ENCODE results near the gene PDCD7.
"Not testable (repeated sequence)": the region's sequence is repeated elsewhere in the genome, so short reads cannot be mapped to it uniquely, and the experiment has no call there.

Gene PDCD7, protein sequence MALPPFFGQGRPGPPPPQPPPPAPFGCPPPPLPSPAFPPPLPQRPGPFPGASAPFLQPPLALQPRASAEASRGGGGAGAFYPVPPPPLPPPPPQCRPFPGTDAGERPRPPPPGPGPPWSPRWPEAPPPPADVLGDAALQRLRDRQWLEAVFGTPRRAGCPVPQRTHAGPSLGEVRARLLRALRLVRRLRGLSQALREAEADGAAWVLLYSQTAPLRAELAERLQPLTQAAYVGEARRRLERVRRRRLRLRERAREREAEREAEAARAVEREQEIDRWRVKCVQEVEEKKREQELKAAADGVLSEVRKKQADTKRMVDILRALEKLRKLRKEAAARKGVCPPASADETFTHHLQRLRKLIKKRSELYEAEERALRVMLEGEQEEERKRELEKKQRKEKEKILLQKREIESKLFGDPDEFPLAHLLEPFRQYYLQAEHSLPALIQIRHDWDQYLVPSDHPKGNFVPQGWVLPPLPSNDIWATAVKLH

DNA sequence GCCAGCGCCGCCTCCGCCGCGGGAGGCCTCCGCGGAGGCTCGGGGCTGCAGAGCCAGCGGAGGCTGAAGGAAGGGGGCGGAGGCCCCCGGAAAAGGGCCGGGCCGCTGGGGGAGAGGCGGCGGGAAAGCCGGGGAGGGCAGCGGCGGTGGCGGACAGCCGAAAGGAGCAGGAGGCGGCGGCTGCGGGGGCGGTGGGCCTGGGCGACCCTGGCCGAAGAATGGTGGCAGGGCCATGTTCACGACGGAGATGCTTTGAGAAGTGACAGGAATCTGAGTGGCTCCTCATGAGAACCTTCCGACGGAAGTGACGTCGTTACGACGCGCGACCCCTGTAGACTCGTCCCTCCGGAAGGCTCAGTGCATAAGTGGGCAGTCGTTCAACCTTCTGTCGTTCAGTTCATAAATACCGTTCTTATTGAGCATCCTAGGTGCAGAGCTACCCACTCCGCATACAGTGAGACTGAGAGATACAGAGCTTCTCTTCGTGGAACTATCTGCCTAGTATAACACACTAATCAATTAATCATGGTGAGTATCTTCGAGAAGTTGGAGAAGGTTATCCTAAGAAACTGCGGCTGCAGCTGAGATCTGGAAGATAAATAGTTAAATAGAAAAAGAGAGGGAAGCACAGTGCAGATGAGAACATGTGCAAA, at the start of gene PDCD7:
PDCD7 (minus strand) TSS at position 261 of the 653 bp plus-strand sequence; CDS start at position 234, 27 bp downstream.
- no peaks in the 10 kb centered on the region for H3K27me3 ChIP-seq (ENCODE audit: low read depth, low read length)

DNA sequence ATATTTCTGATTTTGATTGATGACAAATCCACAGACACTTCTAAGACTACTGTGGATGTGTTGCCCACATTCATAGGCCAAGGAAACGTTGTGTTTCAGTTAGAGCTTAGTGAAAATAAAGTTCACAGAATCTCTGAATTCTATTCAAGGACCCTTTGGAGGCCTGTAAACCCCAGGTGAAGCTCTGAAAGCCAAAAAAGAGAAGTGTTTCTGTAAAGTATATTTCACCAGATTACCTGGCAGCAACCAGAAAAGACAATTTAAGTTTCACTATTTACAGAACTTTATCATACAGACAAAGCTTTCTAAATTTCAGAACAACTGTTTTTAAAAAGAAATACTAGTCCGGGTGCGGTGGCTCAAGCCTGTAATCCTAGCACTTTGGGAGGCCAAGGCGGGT, 48.9 kb upstream of the PDCD7 start:
- Histone ChIP-seq H3K9me3 (ENCODE audit: control insufficient read depth in 1 of 2, low read length in 2 of 2) (no peaks in the 10 kb centered on the region), H3K4me1 (ENCODE audit: control insufficient read depth in 1 of 2, insufficient read depth in 2 of 2, low read length in 2 of 2) (peaks cover 4 to 16% of the 10 kb centered on the region in 2 donors), H3K27ac (ENCODE audit: low read length) (no peak overlapping the region), H3K36me3 (ENCODE audit: control insufficient read depth in 1 of 2, insufficient read depth in 2 of 2, low read length in 2 of 2) (peaks cover 7 to 11% of the 10 kb centered on the region in 2 donors), H3K4me3 (ENCODE audit: low read depth in 1 of 2, low read length in 2 of 2) (peak overlapping the region in 1 of 2 donors; percentile 4), H3K27me3 (ENCODE audit: low read depth, low read length) (no peaks in the 10 kb centered on the region)

More for the DNA sequence above, at the start of gene PDCD7:
- Histone ChIP-seq H3K4me3 (ENCODE audit: low read depth in 1 of 2, low read length in 2 of 2) (peak within 1 kb of the TSS; percentile 87 to 98), H3K36me3 (ENCODE audit: control insufficient read depth in 1 of 2, insufficient read depth in 2 of 2, low read length in 2 of 2) (peaks cover 8 to 15% of the 10 kb centered on the region in 2 donors), H3K27ac (ENCODE audit: low read length) (peak within 1 kb of the TSS; percentile 91), H3K4me1 (ENCODE audit: control insufficient read depth in 1 of 2, insufficient read depth in 2 of 2, low read length in 2 of 2) (peaks cover 5 to 27% of the 10 kb centered on the region in 2 donors), H3K9me3 (ENCODE audit: control insufficient read depth in 1 of 2, low read length in 2 of 2) (no peaks in the 10 kb centered on the region)

DNA sequence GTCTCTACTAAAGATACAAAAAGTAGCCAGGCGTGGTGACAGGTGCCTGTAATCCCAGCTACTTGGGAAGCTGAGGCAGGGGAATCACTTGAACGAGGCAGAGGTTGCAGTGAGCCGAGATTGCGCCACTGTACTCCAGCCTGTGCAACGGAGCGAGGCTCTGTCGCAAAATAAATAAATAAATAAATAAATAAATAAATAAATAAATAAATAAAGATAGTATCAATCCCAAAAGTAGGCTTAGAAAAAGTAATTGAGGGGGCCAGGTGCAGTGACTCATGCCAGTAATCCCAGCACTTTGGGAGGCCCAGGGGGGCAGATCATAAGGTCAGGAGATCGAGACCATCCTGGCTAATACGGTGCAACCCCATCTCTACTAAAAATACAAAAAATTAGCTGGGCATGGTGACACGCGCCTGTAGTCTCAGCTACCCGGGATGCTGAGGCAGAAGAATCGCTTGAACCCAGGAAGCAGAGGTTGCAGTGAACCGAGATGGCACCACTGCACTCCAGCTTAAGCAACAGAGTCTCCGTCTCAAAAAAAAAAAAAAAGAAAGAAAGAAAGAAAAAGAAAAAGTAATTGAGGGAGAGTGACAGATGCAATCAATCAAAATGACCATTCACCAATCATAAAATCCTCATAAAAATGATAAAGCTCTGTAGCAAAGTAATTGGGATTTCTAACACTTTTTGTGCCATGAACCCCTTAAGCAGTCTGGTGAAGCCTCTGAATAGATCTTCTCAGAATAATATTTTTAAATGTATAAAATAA, 48.2 kb upstream of the PDCD7 start:
- H3K4me3 ChIP-seq (ENCODE audit: low read depth in 1 of 2, low read length in 2 of 2); H3K27me3 ChIP-seq (ENCODE audit: low read depth, low read length); H3K9me3 ChIP-seq (ENCODE audit: control insufficient read depth in 1 of 2, low read length in 2 of 2); H3K27ac ChIP-seq (ENCODE audit: low read length): not testable (repeated sequence)
- Histone ChIP-seq H3K36me3 (ENCODE audit: control insufficient read depth in 1 of 2, insufficient read depth in 2 of 2, low read length in 2 of 2) (peaks cover 13% of the 10 kb centered on the region in 2 donors), H3K4me1 (ENCODE audit: control insufficient read depth in 1 of 2, insufficient read depth in 2 of 2, low read length in 2 of 2) (peaks cover 4 to 16% of the 10 kb centered on the region in 2 donors)

DNA sequence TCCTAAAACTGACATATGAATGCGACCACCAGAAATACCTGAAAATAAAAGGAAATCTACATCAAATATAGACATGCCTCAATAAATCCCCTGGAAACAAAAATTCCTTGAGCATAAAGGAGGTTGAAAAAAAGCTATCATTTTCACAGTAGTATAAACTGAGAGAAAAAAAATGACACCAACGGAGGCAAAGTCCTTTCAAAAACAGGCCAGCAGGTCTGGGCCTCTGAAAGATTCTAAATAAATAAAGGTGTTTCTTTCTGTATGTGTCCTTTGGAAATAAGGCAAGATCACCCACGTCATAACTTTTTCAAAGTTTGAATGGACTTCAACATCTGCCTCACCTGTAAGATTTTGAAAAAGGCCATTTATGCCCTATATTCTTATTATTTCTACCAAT, 46.6 kb upstream of the PDCD7 start:
- Histone ChIP-seq H3K4me1 (ENCODE audit: control insufficient read depth in 1 of 2, insufficient read depth in 2 of 2, low read length in 2 of 2) (peaks cover 4 to 16% of the 10 kb centered on the region in 2 donors), H3K9me3 (ENCODE audit: control insufficient read depth in 1 of 2, low read length in 2 of 2) (no peaks in the 10 kb centered on the region), H3K27ac (ENCODE audit: low read length) (no peak overlapping the region), H3K36me3 (ENCODE audit: control insufficient read depth in 1 of 2, insufficient read depth in 2 of 2, low read length in 2 of 2) (peaks cover 18 to 21% of the 10 kb centered on the region in 2 donors), H3K4me3 (ENCODE audit: low read depth in 1 of 2, low read length in 2 of 2) (no peak overlapping the region), H3K27me3 (ENCODE audit: low read depth, low read length) (no peaks in the 10 kb centered on the region)

DNA sequence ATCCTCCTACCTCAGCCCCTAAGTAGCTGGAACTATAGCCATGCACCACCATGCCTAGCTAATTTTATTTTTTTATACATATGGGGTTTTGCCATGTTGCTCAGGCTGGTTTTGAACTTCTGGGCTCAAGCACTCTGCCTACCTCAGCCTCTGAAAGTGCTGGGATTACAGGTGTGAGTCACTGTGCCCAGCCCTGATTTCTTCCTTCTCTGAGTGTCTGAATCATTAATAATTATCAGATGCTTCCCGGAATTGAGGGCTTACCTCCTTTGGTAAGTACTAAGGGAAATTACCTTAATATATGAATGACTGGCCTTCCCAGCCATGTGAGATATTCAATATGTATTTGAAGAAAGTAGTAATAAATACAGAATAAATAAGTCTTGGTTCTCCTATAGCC, 44.3 kb upstream of the PDCD7 start:
- no peaks in the 10 kb centered on the region for H3K27me3 ChIP-seq (ENCODE audit: low read depth, low read length)
- peaks cover 4 to 7% of the 10 kb centered on the region in 2 donors for H3K4me1 ChIP-seq (ENCODE audit: control insufficient read depth in 1 of 2, insufficient read depth in 2 of 2, low read length in 2 of 2)
- no peak overlapping the region for H3K27ac ChIP-seq (ENCODE audit: low read length)
- H3K36me3 ChIP-seq (ENCODE audit: control insufficient read depth in 1 of 2, insufficient read depth in 2 of 2, low read length in 2 of 2): peaks cover 26 to 27% of the 10 kb centered on the region in 2 donors
- no peak overlapping the region for H3K4me3 ChIP-seq (ENCODE audit: low read depth in 1 of 2, low read length in 2 of 2)
- H3K9me3 ChIP-seq (ENCODE audit: control insufficient read depth in 1 of 2, low read length in 2 of 2): no peaks in the 10 kb centered on the region

DNA sequence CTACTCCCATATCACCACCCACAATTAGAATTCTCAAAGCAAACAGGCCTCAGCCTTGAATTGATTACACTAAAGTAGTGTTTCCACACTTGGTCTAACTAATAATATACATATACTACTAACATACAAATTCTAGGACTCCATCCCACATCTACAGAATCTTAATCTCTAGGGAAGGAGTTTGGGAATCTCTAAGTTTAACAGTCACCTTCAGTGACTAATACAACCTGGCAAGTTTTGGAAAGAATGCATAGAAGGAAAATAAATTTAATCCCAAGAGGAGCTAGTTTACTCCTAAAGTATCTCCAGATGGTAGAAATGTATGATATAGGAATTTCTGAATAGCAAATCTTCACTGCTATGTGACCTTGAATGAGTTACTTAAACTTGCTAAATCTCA, 42.4 kb upstream of the PDCD7 start:
- Histone ChIP-seq H3K4me1 (ENCODE audit: control insufficient read depth in 1 of 2, insufficient read depth in 2 of 2, low read length in 2 of 2) (no peaks in the 10 kb centered on the region), H3K9me3 (ENCODE audit: control insufficient read depth in 1 of 2, low read length in 2 of 2) (no peaks in the 10 kb centered on the region), H3K27ac (ENCODE audit: low read length) (no peak overlapping the region), H3K36me3 (ENCODE audit: control insufficient read depth in 1 of 2, insufficient read depth in 2 of 2, low read length in 2 of 2) (peaks cover 27 to 42% of the 10 kb centered on the region in 2 donors), H3K4me3 (ENCODE audit: low read depth in 1 of 2, low read length in 2 of 2) (no peak overlapping the region), H3K27me3 (ENCODE audit: low read depth, low read length) (no peaks in the 10 kb centered on the region)

DNA sequence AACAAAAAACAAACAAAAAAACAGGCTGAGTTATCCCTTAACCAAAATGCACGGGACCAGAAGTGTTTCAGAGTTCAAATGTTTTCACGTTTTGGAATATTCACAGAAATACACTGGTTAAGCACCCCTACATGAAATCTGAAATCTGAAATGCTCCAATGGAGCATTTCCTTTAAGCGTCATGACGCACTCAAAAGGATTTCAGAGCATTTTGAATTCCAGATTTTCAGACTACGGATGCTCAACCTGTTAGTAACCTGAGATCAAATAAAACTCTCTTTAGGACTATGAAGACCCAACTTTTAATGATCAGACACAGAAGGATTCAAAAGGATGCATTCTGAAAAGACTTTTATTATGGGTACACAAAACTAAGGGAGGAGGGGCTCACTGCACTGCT, 41.9 kb upstream of the PDCD7 start:
- peaks cover 27 to 42% of the 10 kb centered on the region in 2 donors for H3K36me3 ChIP-seq (ENCODE audit: control insufficient read depth in 1 of 2, insufficient read depth in 2 of 2, low read length in 2 of 2)
- no peak overlapping the region for H3K27ac ChIP-seq (ENCODE audit: low read length)

DNA sequence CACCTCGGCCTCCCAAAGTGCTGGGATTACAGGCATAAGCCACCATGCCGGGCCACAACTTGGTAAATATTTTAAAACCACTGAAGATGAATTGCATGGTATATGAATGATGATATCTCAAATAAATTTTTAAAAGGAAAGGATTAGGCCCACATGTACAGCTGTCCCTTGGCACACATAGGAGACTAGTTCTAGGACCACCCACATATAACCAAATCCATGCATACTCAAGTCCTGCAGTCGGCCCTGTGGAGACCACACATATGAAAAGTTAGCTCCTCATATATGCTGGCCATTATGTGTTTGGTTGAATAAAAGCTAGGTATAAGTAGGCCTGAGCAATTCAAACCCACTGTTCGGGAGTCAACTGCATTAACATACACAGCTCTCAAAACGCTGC, 40.9 kb upstream of the PDCD7 start:
- Histone ChIP-seq H3K27me3 (ENCODE audit: low read depth, low read length) (no peaks in the 10 kb centered on the region), H3K36me3 (ENCODE audit: control insufficient read depth in 1 of 2, insufficient read depth in 2 of 2, low read length in 2 of 2) (peaks cover 22 to 42% of the 10 kb centered on the region in 2 donors), H3K9me3 (ENCODE audit: control insufficient read depth in 1 of 2, low read length in 2 of 2) (no peaks in the 10 kb centered on the region), H3K4me3 (ENCODE audit: low read depth in 1 of 2, low read length in 2 of 2) (no peak overlapping the region), H3K4me1 (ENCODE audit: control insufficient read depth in 1 of 2, insufficient read depth in 2 of 2, low read length in 2 of 2) (no peaks in the 10 kb centered on the region), H3K27ac (ENCODE audit: low read length) (no peak overlapping the region)

More for the DNA sequence above, 41.9 kb upstream of the PDCD7 start:
- no peaks in the 10 kb centered on the region for H3K4me1 ChIP-seq (ENCODE audit: control insufficient read depth in 1 of 2, insufficient read depth in 2 of 2, low read length in 2 of 2)
- H3K9me3 ChIP-seq (ENCODE audit: control insufficient read depth in 1 of 2, low read length in 2 of 2): no peaks in the 10 kb centered on the region
- no peak overlapping the region for H3K4me3 ChIP-seq (ENCODE audit: low read depth in 1 of 2, low read length in 2 of 2)
- H3K27me3 ChIP-seq (ENCODE audit: low read depth, low read length): no peaks in the 10 kb centered on the region

DNA sequence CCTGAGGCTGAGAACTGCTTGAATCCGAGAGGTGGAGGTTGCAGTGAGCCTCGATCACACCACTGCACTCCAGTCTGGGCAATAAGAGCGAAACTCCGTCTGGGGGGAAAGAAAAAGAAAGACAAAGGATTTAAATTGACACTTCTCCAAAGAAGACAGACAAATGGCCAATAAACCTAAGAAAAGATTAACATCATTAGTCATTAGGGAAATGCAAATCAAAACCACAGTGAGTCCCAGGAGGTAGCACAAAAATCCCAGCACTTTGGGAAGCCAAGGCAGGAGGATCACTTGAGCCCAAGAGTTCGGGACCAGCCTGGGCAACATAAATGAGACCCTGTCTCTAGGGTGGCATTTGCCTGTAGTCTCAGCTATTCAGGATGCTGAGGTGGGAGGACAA, 38.9 kb upstream of the PDCD7 start:
- Histone ChIP-seq H3K27ac (ENCODE audit: low read length) (no peak overlapping the region), H3K4me3 (ENCODE audit: low read depth in 1 of 2, low read length in 2 of 2) (no peak overlapping the region), H3K9me3 (ENCODE audit: control insufficient read depth in 1 of 2, low read length in 2 of 2) (no peaks in the 10 kb centered on the region), H3K36me3 (ENCODE audit: control insufficient read depth in 1 of 2, insufficient read depth in 2 of 2, low read length in 2 of 2) (peaks cover 16 to 35% of the 10 kb centered on the region in 2 donors), H3K4me1 (ENCODE audit: control insufficient read depth in 1 of 2, insufficient read depth in 2 of 2, low read length in 2 of 2) (no peaks in the 10 kb centered on the region), H3K27me3 (ENCODE audit: low read depth, low read length) (no peaks in the 10 kb centered on the region)

DNA sequence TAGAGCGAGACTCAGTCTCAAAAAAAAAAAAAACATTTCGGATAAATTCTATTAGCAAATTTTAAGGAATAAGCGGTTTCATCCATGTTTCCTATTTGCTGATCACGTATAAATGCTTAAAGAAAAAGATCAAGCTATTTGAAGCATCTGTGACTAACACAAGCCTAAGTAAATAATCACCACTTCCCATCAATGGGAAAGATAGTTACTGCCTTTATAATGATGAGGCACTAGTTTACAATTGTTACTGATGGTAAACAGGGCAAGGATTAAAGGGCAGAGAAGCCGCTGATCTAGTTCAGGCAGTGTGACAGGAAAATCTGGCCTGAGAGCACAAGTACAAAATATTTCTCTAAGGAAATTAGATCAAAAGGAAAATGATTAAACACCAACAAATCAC, 37.8 kb upstream of the PDCD7 start:
- Histone ChIP-seq H3K27me3 (ENCODE audit: low read depth, low read length) (no peaks in the 10 kb centered on the region), H3K4me3 (ENCODE audit: low read depth in 1 of 2, low read length in 2 of 2) (no peak overlapping the region), H3K9me3 (ENCODE audit: control insufficient read depth in 1 of 2, low read length in 2 of 2) (no peaks in the 10 kb centered on the region), H3K27ac (ENCODE audit: low read length) (no peak overlapping the region), H3K4me1 (ENCODE audit: control insufficient read depth in 1 of 2, insufficient read depth in 2 of 2, low read length in 2 of 2) (no peaks in the 10 kb centered on the region), H3K36me3 (ENCODE audit: control insufficient read depth in 1 of 2, insufficient read depth in 2 of 2, low read length in 2 of 2) (peaks cover 17 to 30% of the 10 kb centered on the region in 2 donors)

DNA sequence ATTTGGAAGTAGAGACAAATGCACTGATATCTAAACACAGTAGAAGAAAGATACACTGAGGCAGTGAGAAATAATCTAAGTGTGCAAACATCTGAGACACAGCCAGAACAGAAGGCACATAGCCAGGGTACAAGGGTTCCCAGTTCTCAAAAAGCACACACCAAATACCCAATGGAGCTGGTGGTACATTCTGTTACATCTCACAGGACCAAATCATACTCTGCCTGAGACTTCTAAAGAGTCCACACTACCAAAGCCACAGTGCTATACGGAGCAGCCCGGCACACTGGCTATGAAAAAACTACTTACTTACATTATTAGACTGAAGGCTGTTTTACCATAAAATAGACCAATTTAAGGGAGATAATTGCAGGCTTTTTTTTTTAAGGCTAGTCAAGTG, 32.3 kb upstream of the PDCD7 start:
- no peak overlapping the region for H3K4me3 ChIP-seq (ENCODE audit: low read depth in 1 of 2, low read length in 2 of 2)
- H3K27ac ChIP-seq (ENCODE audit: low read length): no peak overlapping the region
- no peaks in the 10 kb centered on the region for H3K27me3 ChIP-seq (ENCODE audit: low read depth, low read length)
- H3K36me3 ChIP-seq (ENCODE audit: control insufficient read depth in 1 of 2, insufficient read depth in 2 of 2, low read length in 2 of 2): peaks cover 8 to 15% of the 10 kb centered on the region in 2 donors
- no peaks in the 10 kb centered on the region for H3K4me1 ChIP-seq (ENCODE audit: control insufficient read depth in 1 of 2, insufficient read depth in 2 of 2, low read length in 2 of 2)
- H3K9me3 ChIP-seq (ENCODE audit: control insufficient read depth in 1 of 2, low read length in 2 of 2): no peaks in the 10 kb centered on the region
